A549 (cell line): ENCODE measurements around the gene NFATC2. TPM values are rescaled to one million over a fixed set of nuclear protein-coding genes. Genes with fewer than 3 reads are reported as not detected.

Source experiments
- ATAC-seq, 2 experiments: fragments of 200-7000 bp in 1 of 2; fragments of >200 bp in 1 of 2; cut with Nextera tagmentation in 1 of 2; cut with Tn5 transposase in 1 of 2; 3 replicates each; pipeline versions ENCODE4 v1.8.0 to v1.9.1; 2018 to 2020; ENCODE audit warnings: mild to moderate bottlenecking in 1 of 2, moderate library complexity in 1 of 2
- CTCF ChIA-PET: fragments of 300-600 bp; sonication (Branson Sonifier 250); formaldehyde crosslinking; extraction: SDS; loops from one replicate; lab custom pipeline; 2021; ENCODE audit warnings: antibody characterized with exemption, inconsistent platforms; lab: Yijun Ruan, JAX
- POLR2A ChIA-PET: fragments of 350-600 bp; formaldehyde crosslinking; extraction: SDS; loops from one replicate; lab custom pipeline; 2021; ENCODE audit warnings: antibody characterized with exemption, inconsistent platforms; lab: Yijun Ruan, JAX
- DNase-seq, 2 experiments: peaks; one replicate each; pipeline versions ENCODE4 v3.0.0 to v3.0.0-alpha.2; 2011 to 2016; ENCODE audit warnings: low read depth in 1 of 2, low spot score in 1 of 2
- FAIRE-seq: peaks from 2 replicates; lab custom pipeline; 2011; peaks lifted over from hg19 to GRCh38; lab: Jason Lieb, UNC
- H3K27ac ChIP-seq, 2 experiments: fragments of >200 bp; sonication (Bioruptor Twin); formaldehyde crosslinking; 3 replicates each; pipeline ENCODE4 v1.5.1; 2016 to 2017
- H3K4me1 ChIP-seq: fragments of >200 bp; sonication (Bioruptor Twin); formaldehyde crosslinking; 3 replicates; pipeline ENCODE4 v1.6.1; 2016
- H3K4me2 ChIP-seq: fragments of >200 bp; sonication (Bioruptor Twin); formaldehyde crosslinking; 3 replicates; pipeline ENCODE4 v1.6.1; 2016
- H3K4me3 ChIP-seq: fragments of >200 bp; sonication (Bioruptor Twin); formaldehyde crosslinking; 3 replicates; pipeline ENCODE4 v1.5.1; 2016
- H3K9me3 ChIP-seq: fragments of >200 bp; sonication (Bioruptor Twin); formaldehyde crosslinking; 3 replicates; pipeline ENCODE4 v1.6.1; 2016
- BCL3 ChIP-seq: fragments of >200 bp; sonication (Bioruptor Twin); formaldehyde crosslinking; IDR thresholded peaks from 3 replicates; pipeline ENCODE4 v1.6.1; 2016
- BHLHE40 ChIP-seq: IDR thresholded peaks from 2 replicates; pipeline ENCODE4 v1.6.1; 2012; ENCODE audit warnings: low read depth, low read length, inconsistent platforms
- CHD4 ChIP-seq: fragments of 200-600 bp; sonication (generic); IDR thresholded peaks from 2 replicates; pipeline ENCODE4 v1.6.1; 2016; ENCODE audit warnings: antibody characterized with exemption, mild to moderate bottlenecking, borderline replicate concordance
- E2F6 ChIP-seq: IDR thresholded peaks from 2 replicates; pipeline ENCODE4 v1.6.1; 2012; ENCODE audit warnings: low read depth, borderline replicate concordance
- EHF ChIP-seq: fragments of 250-450 bp; sonication (Bioruptor Pico); IDR thresholded peaks from 2 replicates; pipeline ENCODE4 v1.5.0; 2020; ENCODE audit warnings: mild to moderate bottlenecking
- FOSB ChIP-seq: fragments of 250-450 bp; sonication (Bioruptor Pico); IDR thresholded peaks from 2 replicates; pipeline ENCODE4 v1.5.0; 2020; ENCODE audit warnings: mild to moderate bottlenecking, moderate library complexity
- JUNB ChIP-seq: fragments of >200 bp; sonication (Bioruptor Twin); formaldehyde crosslinking; IDR thresholded peaks from 2 replicates; pipeline ENCODE4 v1.6.1; 2016
- KDM1A ChIP-seq: fragments of 200-600 bp; sonication (generic); IDR thresholded peaks from 2 replicates; pipeline ENCODE4 v1.6.1; 2016; ENCODE audit warnings: low read depth, mild to moderate bottlenecking
- MAX ChIP-seq: IDR thresholded peaks from 2 replicates; pipeline ENCODE4 v1.6.1; 2012
- NR3C1 ChIP-seq: fragments of >200 bp; sonication (Bioruptor Twin); formaldehyde crosslinking; IDR thresholded peaks from 3 replicates; pipeline ENCODE4 v1.6.1; 2017
- PHF8 ChIP-seq: fragments of 200-600 bp; sonication (generic); IDR thresholded peaks from 2 replicates; pipeline ENCODE4 v1.6.1; 2016; ENCODE audit warnings: low read depth, mild to moderate bottlenecking, antibody characterized with exemption, moderate library complexity, borderline replicate concordance
- RAD21 ChIP-seq, 2 experiments: fragments of >200 bp in 1 of 2; sonication (Bioruptor Twin) in 1 of 2; formaldehyde crosslinking in 1 of 2; IDR thresholded peaks in 1 of 2; conservative IDR thresholded peaks in 1 of 2; 2 replicates in 1 of 2; 3 replicates in 1 of 2; pipeline ENCODE4 v1.6.1; 2012 to 2018; ENCODE audit warnings: inconsistent platforms in 1 of 2
- RARB ChIP-seq: fragments of 250-450 bp; sonication (Bioruptor Pico); IDR thresholded peaks from 2 replicates; pipeline ENCODE4 v1.8.0; 2021; ENCODE audit warnings: mild to moderate bottlenecking, moderate library complexity
- RNF2 ChIP-seq: fragments of 200-600 bp; sonication (generic); IDR thresholded peaks from 2 replicates; pipeline ENCODE4 v1.6.1; 2016; ENCODE audit warnings: low read depth, mild to moderate bottlenecking, antibody characterized with exemption, moderate library complexity, borderline replicate concordance
- TP53 ChIP-seq: fragments of 250-450 bp; sonication (Bioruptor Pico); IDR thresholded peaks from 2 replicates; pipeline ENCODE4 v1.5.0; 2021; ENCODE audit warnings: mild to moderate bottlenecking, moderate library complexity
- ZC3H11A ChIP-seq: fragments of 450-650 bp; IDR thresholded peaks from 2 replicates; pipeline ENCODE4 v1.6.1; 2014; ENCODE audit warnings: antibody characterized with exemption, mild to moderate bottlenecking
- ZFP36 ChIP-seq: fragments of 450-650 bp; IDR thresholded peaks from 2 replicates; pipeline ENCODE4 v1.6.1; 2014; ENCODE audit warnings: borderline replicate concordance; ENCODE audit not compliant: partially characterized antibody
- WGBS: methylation state at CpG from one replicate; pipeline ENCODE4 v1.1.6; 2017; ENCODE audit errors: missing lambda C conversion rate; 5-methylcytosine and 5-hydroxymethylcytosine counted together
- polyA plus RNA-seq, 4 experiments: library from polyadenylated mRNA; depleted of rRNA in 3 of 4; stranded (reverse); fragments of >200 nt; fragmentation: RNase III in 1 of 4; extraction: RNeasy Plus Mini Kit Qiagen cat#74134 plus additional on column Dnase treatment in 1 of 4; gene quantifications; 2 replicates in 3 of 4; 3 replicates in 1 of 4; pipeline ENCODE4 v1.2.3, GENCODE V29; 2011 to 2017

NFATC2 gene
- polyA plus RNA-seq, 2 of the 4 experiments (the other 2 are of a cell fraction) = 0.75 to 1.6 TPM

GRCh38 chr20:51450221-51450712 lies 92.3 kb downstream of the NFATC2 start:
- TF ChIP-seq PHF8 (no peak), E2F6 (no peak), MAX (no peak), EHF (no peak), TP53 (CRISPR knock-in tag) (no peak), ZC3H11A (no peak), RARB (CRISPR knock-in tag) (no peak), RAD21 (conservative IDR thresholded peaks at IDR 0.05 in 1 of 2, IDR thresholded peaks at IDR 0.05 in 1 of 2) (no peak), CHD4 (no peak), NR3C1 (no peak), BHLHE40 (no peak), RNF2 (no peak)
- no peak for FAIRE-seq
- ChIA-PET POLR2A (no interaction called here), CTCF (interaction anchor here (1.3 to 2.0 kb wide), 3 partner anchors 13 to 145 kb away, joined by 4 to 6 read pairs (median 5); no protein-coding TSS in a partner anchor)
- peak overlapping the region in 1 of 2 experiments; percentile 32; a peak in 3 of 6 replicates for H3K27ac ChIP-seq
- ATAC-seq = no peak
- DNase-seq = no peak
- H3K4me3 ChIP-seq = no peak overlapping the region
- H3K4me2 ChIP-seq = no peak overlapping the region
- peaks cover 12% of the 10 kb centered on the region for H3K9me3 ChIP-seq
- 65% methylated on average over 5 of the region's 5 CpGs for WGBS
- H3K4me1 ChIP-seq = peaks cover 49% of the 10 kb centered on the region

GRCh38 chr20:51449498-51450220 lies 92.9 kb downstream of the NFATC2 start:
- no peak overlapping the region for H3K4me2 ChIP-seq
- ATAC-seq = no peak
- TF ChIP-seq ZFP36 (peak; percentile 15), KDM1A (peak; percentile 63; the same call in 1 of the 2 replicates), BCL3 (no peak), FOSB (no peak)
- TF ChIP-seq, all 56 proteins: peak for 2
- Histone ChIP-seq H3K4me1 (peaks cover 49% of the 10 kb centered on the region), H3K4me3 (no peak overlapping the region), H3K9me3 (peaks cover 8% of the 10 kb centered on the region), H3K27ac (peak overlapping the region in 1 of 2 experiments; percentile 84; a peak in 3 of 6 replicates)
- no peak for DNase-seq
- WGBS = 85% methylated on average over 7 of the region's 7 CpGs
- CTCF ChIA-PET = interaction anchor here (1.0 to 2.0 kb wide), 3 partner anchors 14 to 145 kb away, joined by 3 to 6 read pairs (median 4); no protein-coding TSS in a partner anchor
- POLR2A ChIA-PET = no interaction called here
- FAIRE-seq = no peak

- H3K9me3 ChIP-seq = no peaks in the 10 kb centered on the region
- TF ChIP-seq KDM1A (peak; percentile 53; the same call in 1 of the 2 replicates), JUNB (no peak)
- no peak overlapping the region for H3K4me3 ChIP-seq
- H3K4me2 ChIP-seq = peak overlapping the region; percentile 73
- POLR2A ChIA-PET = interaction anchor here (1.1 kb wide), 1 partner anchor 9 kb away, joined by 8 read pairs; no protein-coding TSS in a partner anchor
- no peak for DNase-seq
- H3K27ac ChIP-seq = peak overlapping the region; percentile 44 to 84
- FAIRE-seq = no peak
- H3K4me1 ChIP-seq = peaks cover 49% of the 10 kb centered on the region
- ATAC-seq = no peak
- CTCF ChIA-PET = interaction anchor here (0.9 to 1.1 kb wide), 2 partner anchors 14 kb away, joined by 3 to 5 read pairs; no protein-coding TSS in a partner anchor
- 74% methylated on average over 5 of the region's 5 CpGs for WGBS
Measured at GRCh38 chr20:51447765-51448148, 94.8 kb downstream of the NFATC2 start.
